ENCODE measurements around the gene LIN28A.

DNA sequence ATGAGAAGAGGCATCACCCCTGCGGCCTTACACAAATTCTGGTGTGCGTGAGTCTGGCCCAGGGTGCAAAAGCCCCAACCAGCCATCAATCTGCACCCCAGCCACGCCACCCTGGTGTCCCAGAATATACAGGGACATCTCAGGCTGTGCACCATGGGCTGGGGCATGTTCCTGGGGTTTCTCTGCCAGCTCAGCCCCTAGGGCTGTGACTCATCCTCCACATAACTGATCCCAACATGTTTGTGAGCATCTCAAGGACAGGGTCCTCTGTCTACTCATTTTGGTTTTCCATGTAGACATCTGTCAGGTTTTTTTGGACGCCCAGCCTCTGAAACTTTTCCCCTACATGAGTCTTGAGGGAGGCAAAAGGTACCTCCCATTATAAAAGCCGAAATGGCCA lies 38.6 kb upstream of the LIN28A start:
- TF ChIP-seq CTCF (IDR thresholded peaks at IDR 0.05) (no peak), POLR2A (IDR thresholded peaks at IDR 0.05) (no peak)

Measured in adrenal gland (tissue), 5 donors.